Right ventricle myocardium superior (tissue), 1 donor: ENCODE data around the gene NDUFB10. TPM values are rescaled to one million over a fixed set of nuclear protein-coding genes. Genes with fewer than 3 reads are reported as not detected.
"Not testable (repeated sequence)": the region's sequence is repeated elsewhere in the genome, so short reads cannot be mapped to it uniquely, and the experiment has no call there.

Experiments
- ATAC-seq: fragments of 200-7000 bp; cut with Tn5 transposase; one replicate; pipeline ENCODE4 v1.9.1; 2020; ENCODE audit warnings: mild to moderate bottlenecking; ENCODE audit not compliant: poor library complexity
- DNase-seq: peaks from one replicate; pipeline ENCODE4 v3.0.0-alpha.2; 2020
- intact Hi-C: fragments of 100-400 bp; cut with DNase I; formaldehyde crosslinking; loops from one replicate; pipeline ENCODE4 v1.11.2; 2022
- long read RNA-seq: library from polyadenylated mRNA; unstranded; transcript quantifications from one replicate; pipeline ENCODE4 v2.0.0, GENCODE V29; 2021
- total RNA-seq: library from RNA; stranded (reverse); fragmentation: NEBNext Ultra II Directional; extraction: Animal tissue kit (Norgen Biotek cat#: 25700); gene quantifications from one replicate; pipeline ENCODE4 v1.2.1, GENCODE V29; 2021
- donor health status: DM: no; HTN: yes; CAD: no; lungs with severe emphysema.

The NDUFB10 gene
- 723 TPM for total RNA-seq
- long read RNA-seq, transcript NDUFB10-201 (4 exons, 705 nt), result major isoform, 280 of 301 reads
- long read RNA-seq, partial matches to known transcripts, result 9 of 301 reads
- long read RNA-seq, other reads (novel, unspliced or antisense), result 3 of 301 reads

DNA sequence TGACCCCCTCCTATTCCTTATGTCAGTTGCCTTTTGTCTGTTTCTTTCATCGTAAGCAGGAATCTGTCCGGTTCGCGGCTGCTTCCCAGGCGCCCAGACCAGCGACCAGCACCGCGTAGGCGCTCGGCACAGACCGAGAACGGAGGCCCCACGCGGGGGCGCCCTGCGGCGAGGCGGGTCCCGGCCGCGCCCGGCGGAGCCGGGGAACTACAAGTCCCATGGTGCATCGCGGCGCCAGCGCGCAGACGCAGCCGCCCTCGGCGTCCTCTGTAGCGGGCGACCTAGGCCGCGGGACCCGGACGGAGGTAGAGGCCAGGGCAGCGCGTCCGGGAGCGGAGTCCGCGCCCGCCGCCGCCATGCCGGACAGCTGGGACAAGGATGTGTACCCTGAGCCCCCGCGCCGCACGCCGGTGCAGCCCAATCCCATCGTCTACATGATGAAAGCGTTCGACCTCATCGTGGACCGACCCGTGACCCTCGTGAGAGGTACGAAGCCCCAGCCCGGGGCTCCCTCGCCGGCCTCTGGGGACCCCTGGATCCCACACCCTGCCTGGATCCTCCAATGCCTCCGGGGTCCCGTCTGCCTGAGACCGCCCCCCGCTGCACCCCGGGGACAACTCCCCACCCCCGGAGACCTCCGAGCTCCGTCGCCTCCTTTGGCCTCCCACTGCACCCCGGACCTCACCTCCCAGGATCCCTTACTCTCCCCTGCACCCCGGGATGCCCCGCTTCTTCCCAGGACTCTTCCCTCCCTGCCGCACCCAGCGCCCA lies at the start of gene NDUFB10:
Gene NDUFB10, plus strand, starts transcription at position 270 of the 771 bp plus-strand sequence. Its CDS starts 87 bp downstream, at position 357.
- ATAC-seq, result peak; percentile 93
- peak; percentile 97 for DNase-seq
- intact Hi-C loops, result no loop called here

DNA sequence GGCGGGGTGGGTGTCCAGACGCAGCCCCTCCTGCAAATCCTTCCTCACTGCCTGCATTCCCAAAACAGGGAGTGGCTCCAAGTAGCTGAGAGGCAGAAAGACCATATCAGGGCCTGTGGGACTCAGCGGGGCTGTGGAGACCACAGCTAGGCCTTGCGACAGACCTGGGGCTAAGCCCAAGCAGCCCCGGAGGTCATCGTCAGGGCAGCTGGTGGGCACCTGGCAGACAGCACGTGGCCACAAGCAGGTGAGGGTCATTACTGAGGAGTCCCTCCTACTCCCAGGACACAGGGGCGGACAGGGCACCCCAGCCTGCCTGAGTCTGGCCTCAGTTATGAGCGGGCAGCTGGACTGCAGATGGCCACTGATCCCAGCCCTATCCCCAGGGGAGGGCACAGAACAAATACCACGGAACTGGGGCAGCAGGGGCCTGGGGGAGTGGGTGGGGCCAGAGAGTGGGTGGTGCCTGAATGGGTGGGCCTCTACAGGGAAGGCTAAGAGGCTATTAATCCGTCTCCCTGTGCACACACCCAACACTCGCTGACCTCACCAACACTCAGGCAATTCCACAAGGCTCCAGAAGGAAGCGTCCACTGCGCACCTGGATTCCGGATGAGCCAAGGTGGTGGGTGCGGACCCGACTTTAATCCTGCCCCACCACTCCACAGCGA lies 49.6 kb upstream of the NDUFB10 start:
- ATAC-seq, result no peak
- intact Hi-C loops, result no loop called here
- no peak for DNase-seq

DNA sequence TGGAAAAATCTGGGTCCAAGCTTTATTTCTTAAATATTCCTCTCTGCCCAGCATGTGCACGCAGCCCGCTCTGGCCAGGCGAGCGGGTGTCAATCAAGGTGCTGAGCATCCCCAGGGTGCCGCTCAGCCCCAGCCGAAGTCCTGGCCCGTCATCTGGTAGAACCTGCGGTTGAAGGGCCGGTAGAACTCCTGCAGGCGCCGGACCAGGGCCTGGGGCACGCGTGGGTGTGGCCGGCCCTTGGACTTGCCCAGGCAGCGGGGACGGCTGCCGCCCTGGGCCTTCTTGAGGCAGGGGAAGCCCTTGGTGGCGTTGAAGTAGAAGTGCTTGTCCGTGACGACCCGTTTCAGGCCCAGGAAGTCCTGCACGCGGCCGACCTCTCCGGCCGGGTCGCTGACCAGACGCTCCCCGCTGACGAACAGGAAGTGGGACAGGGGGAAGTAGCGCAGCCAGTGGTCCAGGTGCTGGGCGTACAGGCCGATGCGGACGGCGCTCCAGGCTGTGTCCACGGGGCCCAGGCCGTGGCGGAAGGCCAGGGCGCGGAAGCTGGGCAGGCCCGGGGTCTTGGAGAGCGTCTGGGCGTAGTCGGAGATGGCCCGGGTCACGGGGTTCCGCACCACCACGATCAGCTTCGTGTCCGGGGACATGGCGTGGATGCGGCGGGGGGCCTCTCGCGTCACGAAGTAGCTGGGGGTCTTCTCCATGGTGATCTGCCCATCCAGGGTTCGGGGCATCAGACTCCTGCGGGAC lies 47.7 kb upstream of the NDUFB10 start:
- intact Hi-C loops, result no loop called here
- ATAC-seq, result no peak

DNA sequence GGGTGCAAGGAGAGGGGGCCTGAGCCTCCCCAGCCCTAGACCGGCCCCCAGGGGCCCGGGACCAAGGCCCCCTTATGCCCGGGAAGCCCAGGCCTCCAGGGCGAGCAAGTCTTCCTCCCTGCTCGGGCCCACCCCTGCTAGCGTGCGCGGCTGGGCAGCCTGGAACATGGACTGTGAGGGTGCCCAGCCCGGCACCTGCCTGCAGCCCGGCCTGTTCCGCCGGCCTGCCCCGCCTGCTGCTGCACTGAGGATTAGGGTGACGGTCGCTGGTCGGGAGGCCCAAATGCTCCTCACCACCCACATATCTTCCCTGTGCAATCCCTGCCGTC lies 47.2 kb upstream of the NDUFB10 start:
- intact Hi-C loops, result no loop called here

More for the DNA sequence above, 47.7 kb upstream of the NDUFB10 start:
- DNase-seq, result no peak

DNA sequence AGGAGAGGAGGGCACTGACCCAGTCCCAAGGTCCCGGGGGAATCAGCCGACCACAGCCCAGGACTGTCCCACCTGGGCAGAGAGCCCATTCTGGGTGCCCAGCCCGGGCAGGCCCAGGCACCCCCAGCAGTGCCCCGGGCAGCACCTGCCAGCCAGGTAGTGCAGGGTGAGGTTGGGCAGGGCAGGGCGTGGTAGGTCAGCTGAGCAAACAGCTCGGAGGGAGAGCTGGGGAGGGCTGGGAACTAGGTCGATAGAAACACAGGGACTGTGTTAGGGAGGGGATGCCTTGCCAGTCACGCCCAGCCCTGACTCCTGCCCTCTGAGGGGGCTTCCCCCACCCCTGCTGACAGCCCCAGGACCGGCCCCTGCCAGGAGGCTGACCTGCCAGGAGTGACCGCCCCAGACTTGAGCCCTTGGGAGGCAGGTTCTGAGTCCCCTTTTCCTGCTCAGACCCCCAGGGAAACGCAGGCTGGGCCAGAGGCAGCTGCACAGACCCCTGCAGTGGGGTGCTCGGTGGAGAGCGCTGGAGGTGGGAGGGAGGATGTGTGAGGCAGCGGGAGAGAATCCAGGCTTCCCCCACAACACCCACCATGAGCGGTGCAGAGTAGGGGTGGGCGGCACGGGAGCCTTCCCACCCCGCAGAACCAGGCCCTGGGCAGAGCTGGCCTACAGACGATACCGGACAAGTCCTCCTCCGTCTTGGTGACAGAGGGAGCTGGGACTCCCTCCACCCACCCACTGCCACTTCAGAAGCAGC lies 45.8 kb upstream of the NDUFB10 start:
- DNase-seq (no peak), ATAC-seq (peak; percentile 15)
- intact Hi-C loops, result no loop called here

More for the DNA sequence above, 47.2 kb upstream of the NDUFB10 start:
- ATAC-seq (no peak), DNase-seq (no peak)

DNA sequence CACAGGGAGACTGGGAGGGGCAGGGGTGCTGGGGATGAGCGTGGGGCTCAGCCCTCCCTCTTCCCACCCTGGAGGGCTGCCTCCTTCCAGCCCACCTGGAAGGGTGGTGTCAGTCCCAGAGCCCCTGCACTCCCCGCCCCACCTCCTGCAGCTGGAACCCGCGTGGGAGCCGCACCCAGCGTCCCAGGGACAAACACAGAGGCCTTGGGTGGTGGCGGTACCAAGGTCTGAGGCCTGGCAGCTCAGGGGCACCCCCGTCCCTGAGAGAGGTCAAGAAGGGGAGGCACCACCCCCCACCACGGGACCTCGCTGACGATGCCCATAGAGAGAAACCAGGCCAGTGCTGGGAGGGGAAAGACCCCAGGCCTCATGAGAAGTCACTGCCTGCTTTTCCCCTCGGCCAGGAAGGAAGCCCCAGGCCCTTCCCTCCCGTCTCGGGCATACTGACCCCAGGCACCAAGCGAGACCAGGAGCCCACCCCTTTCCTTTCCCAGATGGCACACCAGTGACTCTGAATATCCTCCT lies 45.2 kb upstream of the NDUFB10 start:
- DNase-seq (no peak), ATAC-seq (no peak)
- intact Hi-C loops, result no loop called here

DNA sequence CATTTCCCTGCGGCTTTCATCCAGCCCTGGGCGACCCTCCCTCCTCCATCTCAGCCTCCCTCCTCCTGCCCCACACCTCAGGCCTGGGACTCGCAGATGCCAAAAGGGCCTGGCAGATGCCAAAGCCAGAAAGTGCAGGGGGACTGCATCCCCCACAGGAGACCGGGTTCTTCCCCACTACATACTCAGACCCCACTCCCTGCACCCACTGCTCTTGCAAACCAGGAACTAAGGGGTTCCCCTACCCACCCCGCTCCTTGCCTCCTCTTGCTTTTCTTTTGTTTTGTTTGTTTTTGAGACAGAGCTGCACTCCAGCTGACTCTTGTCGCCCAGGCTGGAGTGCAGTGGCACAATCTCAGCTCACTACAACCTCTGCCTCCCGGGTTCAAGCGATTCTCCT lies 44.4 kb upstream of the NDUFB10 start:
- DNase-seq, result no peak
- intact Hi-C loops, result no loop called here

DNA sequence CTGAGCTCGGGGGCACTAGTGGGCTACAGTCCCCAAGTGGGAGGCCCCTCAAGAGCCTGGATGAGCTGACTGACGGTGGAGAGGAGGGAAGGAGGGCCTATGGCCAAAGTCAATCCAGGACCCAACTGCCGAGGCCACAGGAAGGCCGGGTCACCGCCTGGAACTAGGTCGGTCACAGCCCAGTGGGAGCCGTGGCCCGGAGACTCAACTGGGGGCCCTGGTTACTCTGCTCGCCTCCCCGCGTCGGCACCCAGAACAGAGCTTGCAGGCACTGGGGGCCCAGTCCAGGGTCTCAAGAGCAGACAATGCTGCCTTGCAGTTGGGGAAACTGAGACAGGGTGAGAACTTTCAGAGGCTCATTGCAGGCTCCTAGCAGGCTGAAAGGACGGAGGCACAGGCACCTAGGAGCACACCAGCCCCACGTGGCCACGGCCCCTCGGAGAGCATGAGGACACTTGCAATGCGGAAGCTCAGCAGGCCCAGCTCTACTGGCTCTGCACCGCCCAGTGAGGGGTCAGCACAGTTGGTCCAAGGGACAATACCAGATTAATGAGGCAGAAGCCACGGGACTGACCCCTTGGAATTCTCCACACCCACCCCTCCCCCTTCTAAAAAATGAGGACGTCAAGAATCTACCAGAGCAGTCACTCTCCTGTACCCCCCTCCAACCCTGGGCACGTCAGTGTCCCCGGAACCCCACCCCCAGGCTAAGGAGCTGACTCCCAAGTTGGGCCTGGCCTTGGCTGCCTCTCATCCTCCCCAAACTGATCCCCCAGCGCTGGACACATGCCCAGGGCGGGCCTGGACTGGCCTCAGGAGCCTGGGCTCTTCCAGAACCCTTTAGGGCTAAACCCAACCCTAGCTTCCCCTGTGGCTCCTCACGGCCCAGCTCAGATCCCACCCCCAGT lies 43.4 kb upstream of the NDUFB10 start:
- DNase-seq, result no peak
- intact Hi-C loops, result no loop called here
- ATAC-seq, result no peak

More for the DNA sequence above, 44.4 kb upstream of the NDUFB10 start:
- no peak for ATAC-seq

DNA sequence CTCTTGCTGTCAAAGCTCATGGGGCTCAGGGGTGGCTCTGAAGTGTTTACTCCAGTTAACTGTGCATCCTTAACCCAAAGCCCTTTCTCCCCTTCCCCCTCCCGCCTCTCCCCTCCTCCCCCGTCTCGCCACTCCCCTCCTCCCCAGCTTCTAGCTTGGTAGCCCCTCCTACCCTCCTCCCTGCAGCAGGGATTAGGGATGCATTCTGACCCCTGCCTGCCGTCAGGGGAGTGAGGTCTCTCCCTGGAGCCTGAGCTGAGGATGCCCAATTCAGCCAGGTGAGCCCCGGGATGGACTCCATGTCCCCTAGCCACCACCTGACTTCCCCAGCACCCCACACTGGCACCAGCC lies 42.7 kb upstream of the NDUFB10 start:
- ATAC-seq, result no peak
- DNase-seq, result no peak
- intact Hi-C loops, result no loop called here

DNA sequence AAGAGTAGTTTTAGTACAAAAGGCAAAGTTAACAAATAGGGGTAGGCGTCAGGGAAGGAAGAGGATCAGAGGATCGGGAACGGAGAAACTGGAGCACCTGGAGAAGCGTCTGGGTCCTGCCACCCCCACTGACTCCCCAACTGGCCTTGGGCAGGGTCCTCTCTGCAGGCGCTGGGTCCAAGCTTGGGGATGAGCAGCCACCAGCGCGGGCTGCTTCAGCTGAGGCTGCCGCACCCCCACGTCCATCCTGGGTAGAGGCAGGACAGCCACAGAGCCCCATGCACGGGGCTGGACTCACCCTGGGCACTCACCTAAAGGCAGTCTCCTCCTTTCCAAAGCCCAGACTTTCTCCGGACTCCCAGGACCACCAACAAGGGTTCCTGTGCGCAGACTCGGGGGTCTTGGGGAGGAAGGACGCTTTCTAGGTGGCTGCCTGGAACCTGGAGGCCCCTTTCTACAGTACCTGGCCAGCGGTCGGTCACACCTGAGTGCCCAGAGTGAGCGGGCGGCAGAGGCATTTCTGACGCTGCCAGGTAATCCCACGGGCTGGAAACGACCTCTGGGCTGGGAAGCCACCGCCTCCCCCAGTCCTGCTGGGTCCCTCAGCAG lies 42.2 kb upstream of the NDUFB10 start:
- DNase-seq (no peak), ATAC-seq (no peak)
- intact Hi-C loops, result no loop called here

DNA sequence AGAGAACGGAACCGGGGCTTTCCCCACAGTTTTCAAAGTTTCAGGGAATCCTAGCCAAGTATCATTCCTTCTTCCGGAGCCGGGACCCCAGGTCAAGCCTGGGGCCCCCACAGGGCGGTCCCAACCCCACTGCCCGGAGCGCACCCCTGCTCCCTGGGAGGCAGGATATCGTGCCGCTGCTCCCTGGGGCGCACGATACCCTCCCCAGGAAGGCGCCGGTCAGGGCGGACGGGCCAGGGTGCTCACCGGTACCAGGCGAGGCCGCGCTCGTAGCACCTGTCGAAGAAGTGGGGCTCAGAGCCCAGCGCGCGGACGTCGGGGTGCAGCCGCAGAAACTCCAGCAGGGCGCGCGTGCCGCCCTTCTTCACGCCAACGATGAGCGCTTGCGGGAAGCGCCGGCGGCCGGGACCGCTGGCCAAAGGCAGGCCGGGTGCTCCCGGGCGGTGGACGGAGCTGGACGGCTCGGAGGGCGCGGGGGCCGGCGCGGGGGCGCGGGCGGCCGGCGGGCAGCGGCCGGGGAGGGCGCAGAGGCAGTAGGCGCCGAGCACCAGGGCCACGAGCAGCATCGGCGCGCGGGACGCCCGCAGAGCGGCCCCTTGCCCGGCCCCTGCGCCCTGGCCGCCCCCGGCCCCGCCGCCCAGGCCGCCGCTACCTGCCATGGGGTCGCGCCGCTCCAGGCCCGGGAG lies 41.5 kb upstream of the NDUFB10 start:
- DNase-seq (no peak), ATAC-seq (no peak)
- intact Hi-C loops, result no loop called here

DNA sequence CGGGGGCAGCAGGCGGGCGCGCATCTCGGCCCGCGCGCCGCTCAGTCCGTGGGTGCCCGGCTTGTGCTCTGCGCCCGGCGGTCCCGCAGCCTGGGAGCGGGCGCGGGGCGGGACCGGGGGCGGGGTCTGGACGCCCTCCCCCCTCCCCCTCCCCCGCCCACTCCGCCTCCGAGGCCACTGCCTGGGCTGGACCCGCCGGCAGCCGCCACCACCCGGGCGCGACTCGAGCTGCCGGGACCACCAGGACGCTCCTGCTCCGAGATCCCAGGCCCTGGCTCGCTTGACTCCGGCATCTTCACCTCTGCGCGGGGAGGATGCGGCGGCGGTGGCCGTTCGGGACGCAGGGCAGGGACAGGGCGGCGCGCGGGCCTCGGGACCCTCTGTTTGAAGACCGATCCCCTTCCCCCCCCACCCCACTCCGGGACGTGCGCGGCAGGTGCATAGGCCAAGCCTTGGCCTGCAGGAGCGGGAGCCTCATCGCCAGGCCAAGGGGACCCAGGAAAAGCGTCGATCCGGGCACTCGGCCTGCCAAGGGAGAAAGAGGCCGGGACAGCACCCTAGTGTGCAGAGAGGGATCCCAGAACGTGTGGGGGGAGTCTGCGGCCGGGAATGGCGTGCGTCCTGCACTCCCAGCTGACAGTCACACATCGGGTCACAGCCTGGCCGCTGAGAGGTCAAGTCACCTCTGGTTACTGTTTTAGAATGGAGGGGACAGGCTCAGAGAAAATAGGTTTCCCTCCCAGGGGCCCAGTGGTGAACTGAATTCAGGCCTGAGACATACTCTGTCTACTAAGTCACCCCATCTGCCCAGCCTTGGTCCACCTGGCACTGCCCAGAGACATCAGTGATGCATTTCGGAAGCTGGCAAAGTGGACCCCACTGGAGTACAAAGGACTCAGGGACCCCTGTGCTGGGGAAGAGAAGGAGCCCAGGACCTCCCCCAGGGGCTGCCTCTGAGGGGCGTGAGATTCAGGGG lies 40.7 kb upstream of the NDUFB10 start, which contains the start of gene HS3ST6:
Gene HS3ST6, minus strand, starts transcription at position 65 of the 976 bp plus-strand sequence. CDS start 92 bp downstream, outside the sequence.
- intact Hi-C loops, result no loop called here
- DNase-seq, result no peak
- no peak for ATAC-seq

DNA sequence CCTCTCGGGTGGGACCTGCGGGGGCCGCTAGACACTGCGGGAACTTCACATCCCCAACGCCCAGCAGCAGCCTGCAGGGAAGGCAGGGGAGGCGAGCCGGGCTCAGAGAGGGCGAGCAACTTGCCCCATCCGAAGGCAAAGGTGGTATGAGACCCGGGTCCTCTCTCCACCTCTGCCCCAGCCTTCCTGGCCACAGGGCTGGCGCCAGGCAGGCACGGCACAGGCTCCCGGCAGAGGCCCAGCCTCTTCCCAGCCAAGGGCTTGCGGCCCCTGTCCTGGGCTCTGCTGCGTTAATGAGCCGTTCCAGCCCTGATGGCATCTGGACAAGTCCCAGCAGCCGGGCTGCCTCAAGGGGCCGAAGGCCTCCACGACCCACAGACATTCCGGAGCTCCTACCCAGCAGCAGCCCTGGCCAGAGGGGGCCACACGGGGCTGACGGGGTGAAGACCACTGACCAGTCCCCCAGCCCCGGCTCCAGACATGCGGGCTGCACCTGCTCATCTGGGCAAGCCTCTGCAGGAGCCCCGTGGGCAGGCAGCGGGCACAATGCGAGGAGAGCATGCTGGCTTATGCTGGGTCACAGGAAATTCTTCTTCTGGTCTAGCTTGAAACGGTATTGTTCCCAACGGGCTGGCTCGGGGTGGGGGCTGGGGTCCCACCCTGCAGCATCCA lies 39.9 kb upstream of the NDUFB10 start:
- intact Hi-C loops, result no loop called here
- ATAC-seq (no peak), DNase-seq (no peak)

DNA sequence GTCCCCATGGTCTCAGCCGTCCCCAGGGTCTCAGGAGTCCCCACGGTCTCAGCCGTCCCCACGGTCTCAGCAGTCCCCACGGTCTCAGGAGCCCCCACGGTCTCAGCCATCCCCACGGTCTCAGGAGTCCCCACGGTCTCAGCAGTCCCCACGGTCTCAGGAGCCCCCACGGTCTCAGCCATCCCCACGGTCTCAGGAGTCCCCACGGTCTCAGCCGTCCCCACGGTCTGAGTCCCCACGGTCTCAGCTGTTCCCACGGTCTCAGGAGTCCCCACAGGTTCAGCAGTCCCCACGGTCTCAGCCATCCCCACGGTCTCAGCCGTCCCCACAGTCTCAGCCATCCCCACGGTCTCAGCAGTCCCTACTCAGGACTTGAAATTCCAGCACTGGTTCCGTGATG lies 39.2 kb upstream of the NDUFB10 start:
- DNase-seq, ATAC-seq, intact Hi-C loops: not testable (repeated sequence)

DNA sequence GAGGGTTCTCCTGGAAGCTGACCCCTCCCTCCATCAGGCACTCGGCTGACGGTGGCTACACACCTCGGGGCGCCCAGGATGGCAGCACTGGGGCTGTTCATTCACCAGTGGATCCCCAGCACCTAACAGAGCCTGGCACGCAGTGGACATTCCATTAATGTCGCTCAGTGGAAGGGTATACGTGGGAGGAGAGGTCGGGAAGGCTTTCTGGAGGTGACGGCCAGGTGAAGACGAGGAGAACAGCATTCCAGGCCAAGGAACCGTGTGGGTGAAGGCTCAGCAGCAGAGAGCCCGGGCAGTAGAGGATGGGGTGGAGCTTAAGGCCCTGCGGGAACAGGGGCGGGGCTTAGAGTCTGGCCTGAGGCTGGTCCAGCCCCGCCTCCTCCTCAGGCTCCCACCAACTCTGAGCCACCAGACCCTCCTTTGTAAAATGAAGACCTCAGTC lies 38.6 kb upstream of the NDUFB10 start:
- ATAC-seq (no peak), DNase-seq (no peak)
- intact Hi-C loops, result no loop called here
